ENCODE results near the gene STT3B.

STT3B gene

GRCh38 chr3:31552103-31552502, 19.4 kb downstream of the STT3B start:
- no peak for DNase-seq (ENCODE audit: low spot score)

GRCh38 chr3:31553258-31553657, 20.5 kb downstream of the STT3B start:
- DNase-seq (ENCODE audit: low spot score) = no peak

DNA sequence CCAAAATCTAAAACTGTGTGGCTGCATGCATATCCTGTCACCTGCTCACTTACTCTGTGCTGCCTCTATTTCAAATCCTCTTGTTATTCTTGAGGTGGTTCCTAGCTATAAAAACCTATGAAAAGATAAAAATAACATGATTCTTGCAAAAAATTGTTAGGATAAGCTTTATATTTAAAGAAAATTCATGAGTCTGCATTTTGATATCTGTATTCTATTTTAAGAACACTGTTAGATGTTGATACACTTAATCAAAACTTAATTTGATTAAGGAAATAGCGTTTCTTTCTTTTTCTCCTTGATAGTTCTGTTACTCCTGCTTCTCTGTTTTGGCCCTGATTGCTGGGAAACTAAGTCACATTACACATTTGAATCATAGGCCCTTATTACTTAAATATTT, 22.5 kb downstream of the STT3B start:
- no peak for DNase-seq (ENCODE audit: low spot score)

DNA sequence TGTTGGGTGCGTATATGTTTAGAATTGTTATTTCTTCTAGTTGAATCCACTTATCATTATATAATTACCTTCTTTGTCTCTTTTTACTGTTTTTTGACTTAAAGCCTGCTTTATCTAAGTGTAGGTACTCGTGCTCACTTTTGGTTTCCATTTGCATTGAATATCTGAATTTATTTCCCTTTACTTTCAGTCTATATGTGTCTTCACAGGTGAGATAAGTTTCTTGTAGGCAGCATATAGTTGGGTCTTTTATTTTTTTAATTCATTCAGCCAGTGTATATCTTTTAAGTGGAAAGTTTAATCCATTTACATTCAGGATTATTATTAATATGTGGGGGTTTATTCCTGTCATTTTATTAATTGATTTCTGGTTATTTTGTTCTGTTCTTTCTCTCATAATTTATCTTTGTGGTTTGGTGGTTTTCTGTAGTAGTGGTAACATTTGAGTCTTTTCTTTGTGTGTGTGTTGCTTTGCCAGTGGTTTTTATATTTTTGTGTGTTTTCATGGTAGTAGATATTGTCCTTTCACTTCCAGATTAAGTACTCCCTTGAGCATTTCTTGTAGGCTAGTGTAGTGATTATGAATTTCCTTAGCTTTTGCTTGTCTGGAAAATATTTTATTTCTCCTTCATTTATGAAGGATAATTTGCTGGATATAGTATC, 27.3 kb downstream of the STT3B start:
- DNase-seq (ENCODE audit: low spot score) = no peak

DNA sequence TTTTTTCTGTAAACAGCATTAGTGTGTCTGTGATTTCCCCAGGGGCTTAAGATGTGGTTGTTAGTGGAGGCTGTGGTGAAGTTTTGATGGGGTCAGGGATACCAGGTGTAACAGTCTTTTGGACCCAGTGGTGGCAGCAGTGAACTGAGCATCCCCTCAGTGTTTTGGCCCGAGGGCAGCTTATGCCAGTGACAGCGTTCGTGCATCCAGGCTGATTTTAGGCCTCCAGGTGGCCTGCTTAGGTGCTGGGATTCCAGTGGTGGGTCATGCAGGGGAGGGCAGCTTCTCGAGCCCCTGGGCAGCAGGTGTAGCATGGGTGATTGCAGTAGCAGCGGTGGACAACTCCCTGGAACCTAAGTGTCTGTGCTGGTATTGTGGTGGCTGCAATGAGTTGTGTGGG, 29.2 kb downstream of the STT3B start:
- DNase-seq (ENCODE audit: low spot score) = no peak

GRCh38 chr3:31562525-31562924, 29.8 kb downstream of the STT3B start:
- no peak for DNase-seq (ENCODE audit: low spot score)

GRCh38 chr3:31565288-31565687, 32.6 kb downstream of the STT3B start:
- DNase-seq (ENCODE audit: low spot score) = no peak

DNA sequence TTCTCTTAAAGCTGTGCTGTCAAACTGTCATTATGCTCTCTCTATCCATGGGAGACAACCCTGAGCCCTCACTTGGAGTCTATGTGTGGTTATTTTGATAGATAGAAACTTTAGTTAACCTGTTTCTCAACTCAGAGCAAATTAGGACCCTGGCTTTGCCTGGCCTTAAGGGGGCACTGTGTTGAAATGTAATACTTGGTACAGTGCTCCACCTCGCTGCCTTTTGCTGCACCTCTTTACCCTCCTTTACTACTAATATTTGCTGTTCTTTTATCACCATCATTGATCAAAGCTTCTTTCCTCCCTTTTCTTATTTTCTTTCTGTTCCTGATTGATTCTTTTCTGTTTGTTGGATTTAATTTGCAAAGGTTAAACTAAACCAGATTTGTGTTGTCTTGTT, 34.3 kb downstream of the STT3B start:
- no peak for DNase-seq (ENCODE audit: low spot score)

DNA sequence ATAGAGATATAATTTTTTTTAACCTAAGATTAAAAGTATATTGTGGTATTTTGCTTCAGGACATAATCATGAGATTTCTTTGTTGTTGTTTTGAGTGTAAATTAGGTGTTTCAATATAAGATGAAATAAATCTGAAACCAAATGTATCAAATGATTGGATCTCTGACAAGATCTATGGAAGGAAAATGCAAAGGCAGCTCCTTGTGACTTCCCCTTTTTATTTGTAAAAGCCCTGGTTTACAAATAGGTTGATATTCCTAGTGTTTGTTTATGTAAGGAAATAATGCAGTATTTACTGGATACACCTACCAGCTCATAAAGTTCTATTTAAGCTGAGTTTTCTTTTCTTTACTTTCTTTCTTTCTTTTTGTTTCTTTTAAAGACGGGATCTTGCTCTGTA, 35.9 kb downstream of the STT3B start:
- DNase-seq (ENCODE audit: low spot score) = no peak

DNA sequence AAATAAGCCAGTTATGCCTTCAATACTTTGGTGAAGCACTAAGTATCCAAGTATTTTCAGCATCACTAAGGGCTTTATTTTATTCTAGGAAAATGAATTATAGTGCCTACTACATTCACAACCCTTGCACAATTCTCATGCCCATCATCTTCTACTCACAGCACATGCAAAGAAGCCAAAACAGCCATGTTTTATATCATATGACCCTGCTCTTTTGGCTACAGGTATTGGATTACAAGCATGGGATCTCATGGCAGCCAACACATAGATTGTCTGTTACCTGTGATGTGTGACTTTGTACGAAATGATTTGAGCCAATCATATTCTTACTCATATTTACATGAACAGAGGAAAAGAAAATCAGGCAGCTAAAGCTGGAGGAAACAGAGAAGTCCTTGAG, 38.6 kb downstream of the STT3B start:
- DNase-seq (ENCODE audit: low spot score) = no peak

- DNase-seq (ENCODE audit: low spot score) = no peak
Measured at GRCh38 chr3:31572236-31573004, 39.7 kb downstream of the STT3B start.

- DNase-seq (ENCODE audit: low spot score) = no peak
Measured at GRCh38 chr3:31573036-31573779, 40.5 kb downstream of the STT3B start.

- no peak for DNase-seq (ENCODE audit: low spot score)
Measured at GRCh38 chr3:31575448-31575847, 42.7 kb downstream of the STT3B start.

- no peak for DNase-seq (ENCODE audit: low spot score)
Measured at GRCh38 chr3:31576521-31576920, 43.8 kb downstream of the STT3B start.

DNA sequence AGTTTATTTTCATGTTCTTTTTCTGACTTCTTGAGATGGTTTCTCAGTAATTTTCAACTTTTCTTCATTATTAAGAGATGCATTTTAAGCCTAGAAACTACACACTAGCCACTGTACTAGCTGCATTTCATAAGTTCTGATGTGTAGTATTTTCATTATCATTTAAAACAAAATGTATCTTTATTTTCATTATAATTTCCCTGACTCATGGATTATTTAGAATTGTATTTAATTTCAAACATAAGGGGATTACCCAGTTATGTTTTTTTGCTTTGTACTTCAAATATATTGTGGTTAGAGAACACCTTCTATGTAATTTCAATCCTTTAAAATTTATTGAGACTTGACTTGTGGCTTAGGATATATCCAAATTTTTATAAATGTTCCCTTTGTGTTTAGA, 44.5 kb downstream of the STT3B start:
- DNase-seq (ENCODE audit: low spot score) = no peak

DNA sequence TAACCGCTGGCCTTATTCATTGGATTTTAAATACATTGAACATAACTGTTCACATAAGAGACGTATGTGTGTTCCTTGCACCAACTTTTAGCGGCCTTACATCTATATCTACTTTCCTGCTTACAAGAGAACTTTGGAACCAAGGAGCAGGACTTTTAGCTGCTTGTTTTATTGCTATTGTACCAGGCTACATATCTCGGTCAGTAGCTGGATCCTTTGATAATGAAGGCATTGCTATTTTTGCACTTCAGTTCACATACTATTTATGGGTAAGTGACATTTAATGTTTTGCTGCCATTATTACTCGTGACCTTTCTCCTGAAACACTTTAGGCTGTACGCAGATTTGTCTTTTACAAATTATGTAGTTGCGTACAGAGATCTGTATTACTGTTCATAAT, 47.1 kb downstream of the STT3B start:
- no peak for DNase-seq (ENCODE audit: low spot score)

- no peak for DNase-seq (ENCODE audit: low spot score)
Measured at GRCh38 chr3:31580645-31581044, 47.9 kb downstream of the STT3B start.

- DNase-seq (ENCODE audit: low spot score) = no peak
Measured at GRCh38 chr3:31581660-31582059, 48.9 kb downstream of the STT3B start.

- DNase-seq (ENCODE audit: low spot score) = no peak
Measured at GRCh38 chr3:31589228-31589627, 56.5 kb downstream of the STT3B start.

- DNase-seq (ENCODE audit: low spot score) = no peak
Measured at GRCh38 chr3:31590650-31591049, 57.9 kb downstream of the STT3B start.

- DNase-seq (ENCODE audit: low spot score) = no peak
Measured at GRCh38 chr3:31592764-31593163, 60.0 kb downstream of the STT3B start.

DNA sequence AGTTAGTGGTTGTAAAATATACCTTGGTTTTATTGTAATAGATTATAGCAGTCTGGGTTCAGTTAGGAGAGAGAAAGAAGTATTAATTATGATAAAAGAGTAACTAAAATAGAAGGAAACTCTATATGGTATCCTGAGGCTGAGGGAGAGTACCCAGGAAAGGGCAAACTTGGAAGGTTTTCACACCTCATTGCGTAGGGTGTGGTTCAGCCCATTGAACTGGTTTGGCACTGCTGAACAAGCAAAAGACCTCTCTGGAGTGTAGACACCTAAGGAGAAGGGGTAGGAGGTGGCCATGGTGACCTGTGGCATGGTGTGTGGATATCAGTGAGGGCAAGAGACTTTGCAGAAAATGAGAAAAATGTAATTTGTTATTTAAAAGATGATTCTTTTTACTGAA, 63.5 kb downstream of the STT3B start:
- no peak for DNase-seq (ENCODE audit: low spot score)

DNA sequence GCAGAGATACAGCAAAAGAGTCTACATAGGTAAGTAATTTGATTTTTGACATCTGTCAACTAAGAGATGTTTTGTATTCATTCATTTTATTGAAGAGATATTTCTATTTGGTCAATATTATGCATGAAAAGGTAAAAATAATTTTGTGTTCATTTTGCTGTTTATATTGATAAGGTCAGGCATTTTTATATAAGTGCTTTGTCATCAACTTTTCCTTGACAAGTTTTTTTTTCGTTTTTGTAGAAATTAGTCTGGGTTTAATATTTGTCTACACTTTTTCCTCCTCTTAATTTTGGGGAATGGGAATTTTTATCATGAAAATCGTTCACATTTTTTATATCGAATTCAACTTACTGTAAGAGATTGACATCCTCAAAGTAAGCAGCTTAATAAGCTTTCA, 67.7 kb downstream of the STT3B start:
- no peak for DNase-seq (ENCODE audit: low spot score)
